HG02870 (cell line): ENCODE data around the gene SLC20A1.
"Not testable (repeated sequence)": the region's sequence is repeated elsewhere in the genome, so short reads cannot be mapped to it uniquely, and the experiment has no call there.

Experiments
- ATAC-seq: cut with Tn5 transposase; IDR thresholded peaks from one replicate; pipeline ENCODE4 v1.9.1; 2021; ENCODE audit warnings: mild to moderate bottlenecking, moderate library complexity; ENCODE audit not compliant: unreplicated experiment

Gene SLC20A1

GRCh38 chr2:112703684-112704083 is 57.9 kb downstream of the SLC20A1 start:
- ATAC-seq, result no peak

- ATAC-seq, result no peak
Observed at GRCh38 chr2:112705575-112705974, 59.8 kb downstream of the SLC20A1 start.

GRCh38 chr2:112706170-112706664 is 60.5 kb downstream of the SLC20A1 start:
- peak; percentile 53 for ATAC-seq

- not testable (repeated sequence) for ATAC-seq
Observed at GRCh38 chr2:112706947-112707346, 61.2 kb downstream of the SLC20A1 start.

- no peak for ATAC-seq
Observed at GRCh38 chr2:112708968-112709367, 63.2 kb downstream of the SLC20A1 start.

- ATAC-seq, result no peak
Observed at GRCh38 chr2:112709703-112710102, 64.0 kb downstream of the SLC20A1 start.

- ATAC-seq, result no peak
Observed at GRCh38 chr2:112710956-112711750, 65.4 kb downstream of the SLC20A1 start.

GRCh38 chr2:112712465-112712864 is 66.7 kb downstream of the SLC20A1 start:
- ATAC-seq, result no peak

- ATAC-seq, result no peak
Observed at GRCh38 chr2:112712903-112713584, 67.3 kb downstream of the SLC20A1 start.
